H1 (cell line): ENCODE measurements around the gene ARSB. TPM values are rescaled to one million over a fixed set of nuclear protein-coding genes. Genes with fewer than 3 reads are reported as not detected.

Source experiments
- CTCF ChIA-PET: fragments of 300-600 bp; sonication (Branson Sonifier 250); formaldehyde crosslinking; loops from one replicate; lab custom pipeline; 2021; ENCODE audit not compliant: partially characterized antibody; lab: Charles Lee
- POLR2A ChIA-PET: fragments of 300-600 bp; sonication (Branson Sonifier 250); formaldehyde crosslinking; loops from one replicate; lab custom pipeline; 2021; ENCODE audit warnings: inconsistent platforms; ENCODE audit not compliant: partially characterized antibody; lab: Charles Lee
- DNase-seq, 2 experiments: peaks; one replicate each; pipeline versions ENCODE4 v3.0.0 to v3.0.0-alpha.2; 2010 to 2022; ENCODE audit warnings: low spot score in 2 of 2, low read depth in 1 of 2, mixed read lengths in 1 of 2
- FAIRE-seq: peaks from 2 replicates; lab custom pipeline; 2011; peaks lifted over from hg19 to GRCh38; lab: Jason Lieb, UNC
- H2AFZ ChIP-seq: 2 replicates; pipeline ENCODE4 v1.8.1; 2012; ENCODE audit warnings: low read length, inconsistent platforms
- H2AK5ac ChIP-seq: 2 replicates; pipeline ENCODE4 v1.6.1; 2013; ENCODE audit warnings: low read depth, low read length
- H2BK120ac ChIP-seq: replicated peaks from 2 replicates; pipeline ENCODE3; 2013; ENCODE audit warnings: low read depth, low read length, inconsistent platforms
- H2BK12ac ChIP-seq: 2 replicates; pipeline ENCODE4 v1.6.1; 2013; ENCODE audit warnings: low read depth, low read length
- H2BK15ac ChIP-seq: 2 replicates; pipeline ENCODE4 v1.6.1; 2013; ENCODE audit warnings: low read length
- H2BK20ac ChIP-seq: 2 replicates; pipeline ENCODE4 v1.6.1; 2013; ENCODE audit warnings: low read length
- H2BK5ac ChIP-seq: 2 replicates; pipeline ENCODE4 v1.6.1; 2013; ENCODE audit warnings: low read depth, low read length
- H3K14ac ChIP-seq: 2 replicates; pipeline ENCODE4 v1.6.1; 2013; ENCODE audit warnings: inconsistent platforms; ENCODE audit not compliant: insufficient read length
- H3K18ac ChIP-seq: 2 replicates; pipeline ENCODE4 v1.6.1; 2013; ENCODE audit warnings: low read length; ENCODE audit errors: extremely low read depth
- H3K23ac ChIP-seq: 2 replicates; pipeline ENCODE4 v1.6.1; 2013; ENCODE audit warnings: inconsistent platforms; ENCODE audit not compliant: insufficient read length
- H3K23me2 ChIP-seq: 2 replicates; pipeline ENCODE4 v1.6.1; 2013; ENCODE audit warnings: low read depth, low read length
- H3K27ac ChIP-seq: 2 replicates; pipeline ENCODE4 v1.6.1; 2011; ENCODE audit warnings: low read depth, low read length, inconsistent platforms
- H3K27me3 ChIP-seq, 4 experiments: replicated peaks in 1 of 4; 1 replicate in 1 of 4; 2 replicates in 3 of 4; pipeline versions ENCODE4 v1.6.1 to v1.8.1; 2011 to 2013; ENCODE audit warnings: low read length in 3 of 4, mild to moderate bottlenecking in 3 of 4, inconsistent platforms in 2 of 4, mixed read lengths in 2 of 4, moderate library complexity in 1 of 4; ENCODE audit not compliant: control insufficient read depth in 3 of 4, insufficient read depth in 3 of 4; ENCODE audit errors: extremely low read depth in 1 of 4
- H3K36me3 ChIP-seq, 4 experiments: 2 replicates each; pipeline versions ENCODE4 v1.6.1 to v1.8.1; 2011 to 2013; ENCODE audit warnings: mild to moderate bottlenecking in 4 of 4, low read length in 3 of 4, moderate library complexity in 2 of 4, control low read depth in 1 of 4, inconsistent platforms in 1 of 4; ENCODE audit not compliant: insufficient read depth in 4 of 4, control insufficient read depth in 2 of 4
- H3K4ac ChIP-seq: replicated peaks from 2 replicates; pipeline ENCODE3; 2013; ENCODE audit warnings: low read length, low read depth, mixed read lengths, inconsistent platforms; ENCODE audit not compliant: insufficient read length
- H3K4me1 ChIP-seq, 4 experiments: replicated peaks in 1 of 4; 1 replicate in 1 of 4; 2 replicates in 3 of 4; pipeline versions ENCODE4 v1.6.1 to v1.8.1; 2011 to 2013; ENCODE audit warnings: low read length in 3 of 4, inconsistent platforms in 2 of 4, mixed read lengths in 1 of 4; ENCODE audit not compliant: insufficient read depth in 4 of 4, control insufficient read depth in 3 of 4
- H3K4me2 ChIP-seq, 2 experiments: 2 replicates each; pipeline versions ENCODE4 v1.6.1 to v1.8.1; 2011 to 2013; ENCODE audit warnings: low read depth in 2 of 2, low read length in 2 of 2, control low read depth in 1 of 2, inconsistent platforms in 1 of 2, mild to moderate bottlenecking in 1 of 2; ENCODE audit not compliant: insufficient read depth in 1 of 2
- H3K4me3 ChIP-seq, 4 experiments: fragments of 200-600, 300-600 bp in 1 of 4; sonication (generic), shearing (Covaris generic), sonication (Bioruptor Twin) in 1 of 4; 2 replicates each; pipeline versions ENCODE4 v1.5.1 to v1.8.1; 2011 to 2016; ENCODE audit warnings: low read length in 4 of 4, low read depth in 3 of 4, control low read depth in 2 of 4, inconsistent platforms in 2 of 4, mild to moderate bottlenecking in 2 of 4, mixed read lengths in 1 of 4, moderate library complexity in 1 of 4; ENCODE audit not compliant: insufficient read depth in 2 of 4; ENCODE audit errors: extremely low read depth in 1 of 4
- H3K56ac ChIP-seq: replicated peaks from 2 replicates; pipeline ENCODE3; 2013; ENCODE audit warnings: low read depth, mild to moderate bottlenecking, mixed read lengths, low read length, inconsistent platforms; ENCODE audit not compliant: insufficient read length
- H3K79me1 ChIP-seq: 2 replicates; pipeline ENCODE4 v1.6.1; 2013; ENCODE audit warnings: low read depth, low read length, control low read depth
- H3K79me2 ChIP-seq, 2 experiments: 2 replicates each; pipeline versions ENCODE4 v1.6.1 to v1.8.1; 2012 to 2013; ENCODE audit warnings: low read length in 2 of 2, mild to moderate bottlenecking in 2 of 2, inconsistent platforms in 1 of 2; ENCODE audit not compliant: insufficient read depth in 2 of 2, control insufficient read depth in 1 of 2
- H3K9ac ChIP-seq, 4 experiments: replicated peaks in 1 of 4; 1 replicate in 1 of 4; 2 replicates in 3 of 4; pipeline versions ENCODE4 v1.6.1 to v1.8.1; 2011 to 2013; ENCODE audit warnings: low read depth in 3 of 4, low read length in 3 of 4, control low read depth in 2 of 4, mild to moderate bottlenecking in 2 of 4, moderate library complexity in 2 of 4, inconsistent platforms in 1 of 4; ENCODE audit errors: extremely low read depth in 1 of 4
- H3K9me3 ChIP-seq, 2 experiments: 2 replicates each; pipeline versions ENCODE4 v1.6.1 to v1.8.1; 2012 to 2013; ENCODE audit warnings: mild to moderate bottlenecking in 2 of 2, moderate library complexity in 2 of 2, control low read depth in 1 of 2, inconsistent platforms in 1 of 2, low read depth in 1 of 2, low read length in 1 of 2, mixed read lengths in 1 of 2; ENCODE audit not compliant: insufficient read depth in 2 of 2
- H4K20me1 ChIP-seq, 2 experiments: replicated peaks in 1 of 2; 2 replicates each; pipeline versions ENCODE3 to v1.8.1; 2011 to 2013; ENCODE audit warnings: inconsistent platforms in 2 of 2, low read length in 2 of 2, mild to moderate bottlenecking in 1 of 2; ENCODE audit not compliant: insufficient read depth in 2 of 2, control insufficient read depth in 1 of 2
- H4K5ac ChIP-seq: 2 replicates; pipeline ENCODE4 v1.6.1; 2013; ENCODE audit warnings: low read length, low read depth, mixed read lengths, inconsistent platforms; ENCODE audit not compliant: insufficient read length
- H4K8ac ChIP-seq: 2 replicates; pipeline ENCODE4 v1.8.0; 2013; ENCODE audit warnings: mild to moderate bottlenecking, moderate library complexity, low read length, inconsistent platforms; ENCODE audit not compliant: insufficient read depth; ENCODE audit errors: extremely low read depth
- H4K91ac ChIP-seq: replicated peaks from 2 replicates; pipeline ENCODE3; 2013; ENCODE audit warnings: low read length, mixed read lengths, inconsistent platforms; ENCODE audit not compliant: insufficient read length
- BACH1 ChIP-seq: IDR thresholded peaks from 2 replicates; pipeline ENCODE4 v1.6.1; 2012; ENCODE audit warnings: low read length, improper control_type of control experiment
- BRCA1 ChIP-seq: IDR thresholded peaks from 2 replicates; pipeline ENCODE4 v1.6.1; 2012; ENCODE audit warnings: low read depth, low read length, improper control_type of control experiment
- CBX5 ChIP-seq: fragments of 300-800, 300-1000 bp; sonication (generic); IDR thresholded peaks from 2 replicates; pipeline ENCODE4 v1.7.1; 2016; ENCODE audit warnings: antibody characterized with exemption, low read length, low read depth
- GTF2F1 ChIP-seq: IDR thresholded peaks from 2 replicates; pipeline ENCODE4 v1.6.1; 2012; ENCODE audit warnings: low read depth, low read length, improper control_type of control experiment, borderline replicate concordance
- HDAC6 ChIP-seq: IDR thresholded peaks from one replicate; pipeline ENCODE4 v1.7.1; 2012; ENCODE audit warnings: low read depth, mild to moderate bottlenecking, inconsistent platforms, low read length, moderate library complexity
- JUND ChIP-seq: IDR thresholded peaks from 2 replicates; pipeline ENCODE4 v1.6.1; 2011; ENCODE audit warnings: mild to moderate bottlenecking, improper control_type of control experiment, low read length
- KDM1A ChIP-seq: fragments of 200-600, 300-600 bp; sonication (generic); IDR thresholded peaks from 2 replicates; pipeline ENCODE4 v1.7.1; 2016; ENCODE audit warnings: mild to moderate bottlenecking, low read length, borderline replicate concordance
- NANOG ChIP-seq: IDR thresholded peaks from 2 replicates; pipeline ENCODE4 v1.6.1; 2011; ENCODE audit warnings: low read length, low read depth, mild to moderate bottlenecking, inconsistent platforms; ENCODE audit not compliant: insufficient read depth, poor library complexity, severe bottlenecking
- RNF2 ChIP-seq: fragments of 200-900, 300-1000 bp; sonication (generic); IDR thresholded peaks from 2 replicates; pipeline ENCODE4 v1.7.1; 2016; ENCODE audit warnings: borderline replicate concordance, low read depth, mild to moderate bottlenecking, antibody characterized with exemption, low read length; ENCODE audit not compliant: poor library complexity, severe bottlenecking; ENCODE audit errors: missing control alignments
- RXRA ChIP-seq: IDR thresholded peaks from 2 replicates; pipeline ENCODE4 v1.6.1; 2011; ENCODE audit warnings: low read depth, mild to moderate bottlenecking, low read length, moderate library complexity; ENCODE audit not compliant: insufficient read depth
- SUZ12 ChIP-seq: fragments of 200-600 bp; sonication (generic); IDR thresholded peaks from 2 replicates; pipeline ENCODE4 v1.6.1; 2012; ENCODE audit warnings: mild to moderate bottlenecking, inconsistent platforms, low read length, moderate library complexity, mixed read lengths
- TAF7 ChIP-seq: optimal IDR thresholded peaks from 2 replicates; pipeline ENCODE3; 2011; ENCODE audit warnings: low read depth, mild to moderate bottlenecking, inconsistent platforms, low read length, moderate library complexity, borderline replicate concordance
- TBP ChIP-seq: IDR thresholded peaks from 2 replicates; pipeline ENCODE4 v1.6.1; 2011; ENCODE audit warnings: low read depth, low read length, improper control_type of control experiment
- WGBS, 2 experiments: shearing (Covaris generic) in 1 of 2; methylation state at CpG; one replicate each; pipeline versions ENCODE4 v1.1.6 to v1.1.7; 2013 to 2015; ENCODE audit warnings: low lambda C conversion rate in 2 of 2, mixed read lengths in 2 of 2, inconsistent platforms in 1 of 2, low coverage in 1 of 2, missing lambda C conversion rate in 1 of 2; ENCODE audit not compliant: insufficient replicate concordance in 2 of 2, insufficient coverage in 1 of 2, insufficient read length in 1 of 2; ENCODE audit errors: extremely low coverage in 1 of 2, missing lambda C conversion rate in 1 of 2; 5-methylcytosine and 5-hydroxymethylcytosine counted together
- polyA plus RNA-seq, 7 experiments: library from polyadenylated mRNA; depleted of rRNA in 3 of 7; stranded (reverse) in 5 of 7; unstranded in 2 of 7; fragments of >200 nt in 5 of 7; fragments of 200-250 nt in 2 of 7; gene quantifications; 1 replicate in 5 of 7; 2 replicates in 1 of 7; 4 replicates in 1 of 7; pipeline versions ENCODE4 v1.2.1 to v1.2.3, GENCODE V29; 2011 to 2013; ENCODE audit warnings: missing spikeins in 2 of 7, mixed read lengths in 2 of 7
- total RNA-seq: library from RNA; stranded (reverse); fragmentation: NEBNext Ultra II Directional; extraction: Animal tissue kit (Norgen Biotek cat#: 25700); gene quantifications from 2 replicates; pipeline ENCODE4 v1.2.1, GENCODE V29; 2021

The ARSB gene
- total and polyA plus RNA-seq, 2 of the 8 experiments (the other 6 are each of a cell fraction or from before 2014, with no cell fraction given): 6.4 to 13.9 TPM

- no peak overlapping the region for H3K4me2 ChIP-seq
- H3K79me2 ChIP-seq: no peaks in the 10 kb centered on the region
- TF ChIP-seq BACH1 (no peak), RXRA (no peak), CBX5 (no peak), RNF2 (no peak), HDAC6 (no peak), KDM1A (no peak), NANOG (no peak), BRCA1 (no peak), TBP (no peak), TAF7 (no peak), JUND (no peak), GTF2F1 (no peak), SUZ12 (no peak)
Measured at GRCh38 chr5:78735834-78736463, 249.2 kb downstream of the ARSB start.

More at GRCh38 chr5:78735834-78736463, 249.2 kb downstream of the ARSB start:
- Histone ChIP-seq H3K14ac (no peak overlapping the region), H3K23me2 (no peaks in the 10 kb centered on the region), H2BK120ac (no peak overlapping the region), H3K4me1 (peaks cover 0 to 1% (median under 1%) of the 10 kb centered on the region in 4 experiments; a peak in 1 of 7 replicates), H2AFZ (no peak overlapping the region), H3K23ac (no peak overlapping the region), H3K27ac (no peak overlapping the region), H3K9me3 (no peaks in the 10 kb centered on the region; a peak in 1 of 4 replicates), H2BK15ac (no peak overlapping the region), H2BK20ac (no peak overlapping the region), H3K36me3 (no peaks in the 10 kb centered on the region), H3K18ac (no peak overlapping the region), H2BK12ac (no peak overlapping the region), H4K20me1 (no peaks in the 10 kb centered on the region), H3K9ac (no peak overlapping the region), H4K5ac (no peak overlapping the region), H4K91ac (no peak overlapping the region), H3K4ac (no peak overlapping the region), H3K79me1 (no peaks in the 10 kb centered on the region), H2BK5ac (no peak overlapping the region), H3K27me3 (no peaks in the 10 kb centered on the region), H3K4me3 (no peak overlapping the region), H4K8ac (no peak overlapping the region), H2AK5ac (no peak overlapping the region), H3K56ac (no peak overlapping the region)
- 84% methylated on average over 4 of the region's 4 CpGs; no CpG with 5 or more reads in 1 of the 2 experiments for WGBS, 2 experiments
- no peak for FAIRE-seq
- ChIA-PET POLR2A (no interaction called here), CTCF (interaction anchor here (1.6 kb wide), 1 partner anchor 9 kb away, joined by 4 read pairs; no protein-coding TSS in a partner anchor)
- DNase-seq: no peak
